NCI-H146 treated with DMSO at 0.1 percent for 48 hours (cell line): ENCODE results near the gene TMEM127.

ENCODE experiments used
- DNase-seq: peaks from one replicate; lab custom pipeline; 2025; ENCODE audit not compliant: unreplicated experiment; lab: John Stamatoyannopoulos, UW

Gene TMEM127

DNA sequence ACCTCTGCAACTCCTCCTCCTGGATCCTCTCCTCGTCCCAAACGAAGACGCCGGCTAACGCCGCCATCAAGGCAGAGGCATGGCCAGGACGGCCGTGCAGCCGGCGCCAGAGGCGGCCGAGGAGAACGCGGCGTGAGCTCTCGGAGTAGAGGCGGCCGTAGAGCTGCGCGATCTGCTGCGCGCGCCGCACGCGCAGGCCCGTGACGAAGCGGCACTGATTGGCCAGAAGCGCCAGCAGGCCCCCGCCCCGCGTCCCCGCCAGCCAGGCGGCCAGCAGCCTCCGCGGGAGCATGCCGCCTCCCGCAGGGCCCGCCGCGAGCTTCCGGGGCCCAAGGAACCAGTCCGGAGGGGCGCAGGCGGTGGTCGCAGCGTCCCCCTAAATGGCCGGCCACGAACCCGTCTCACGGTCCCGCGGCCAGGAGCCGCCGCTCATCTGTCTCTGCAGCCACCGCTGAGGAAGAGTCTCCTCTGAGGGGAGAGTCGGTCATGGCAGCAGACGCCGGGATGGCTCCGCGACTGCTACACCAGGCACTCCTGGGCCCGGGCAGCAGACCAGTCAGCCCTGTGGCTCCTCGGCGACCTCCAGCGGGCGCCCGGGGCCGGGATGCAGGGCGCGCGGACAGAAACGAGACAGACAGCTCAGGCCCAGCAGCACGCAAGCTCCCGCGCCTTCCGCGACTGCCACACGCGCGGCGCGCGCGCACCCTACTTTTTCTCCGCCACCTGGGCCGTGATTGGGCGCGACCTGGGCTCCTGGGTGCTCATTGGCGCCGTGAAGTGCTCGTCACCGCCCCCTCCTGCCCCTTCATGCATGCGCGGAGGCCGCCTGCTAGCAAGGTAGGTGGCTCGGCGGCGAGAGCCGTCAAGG, 57.4 kb downstream of the TMEM127 start, which contains the start of gene STARD7:
TSS of gene STARD7 (minus strand) at position 685 of the 868 bp plus-strand sequence. CDS start at position 292, 393 bp downstream.
- peak; percentile 92 for DNase-seq

DNA sequence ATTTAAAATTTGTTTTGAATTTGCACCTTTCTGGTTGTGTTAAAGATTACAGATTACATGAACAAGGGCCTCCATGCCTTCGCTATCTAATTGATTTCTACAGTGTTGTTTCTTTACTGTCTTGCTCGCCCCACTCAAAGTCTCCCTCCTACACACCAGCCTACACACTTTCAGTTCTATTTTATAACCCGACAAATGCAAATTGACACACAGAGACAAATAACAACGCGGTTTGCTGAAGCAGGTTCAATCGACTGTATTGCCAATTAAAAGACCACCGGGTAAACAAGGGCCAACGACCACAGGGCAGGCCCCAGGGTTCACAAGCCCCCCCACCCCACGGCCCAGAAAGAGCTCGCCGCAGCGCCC, 58.0 kb downstream of the TMEM127 start:
- no peak for DNase-seq

DNA sequence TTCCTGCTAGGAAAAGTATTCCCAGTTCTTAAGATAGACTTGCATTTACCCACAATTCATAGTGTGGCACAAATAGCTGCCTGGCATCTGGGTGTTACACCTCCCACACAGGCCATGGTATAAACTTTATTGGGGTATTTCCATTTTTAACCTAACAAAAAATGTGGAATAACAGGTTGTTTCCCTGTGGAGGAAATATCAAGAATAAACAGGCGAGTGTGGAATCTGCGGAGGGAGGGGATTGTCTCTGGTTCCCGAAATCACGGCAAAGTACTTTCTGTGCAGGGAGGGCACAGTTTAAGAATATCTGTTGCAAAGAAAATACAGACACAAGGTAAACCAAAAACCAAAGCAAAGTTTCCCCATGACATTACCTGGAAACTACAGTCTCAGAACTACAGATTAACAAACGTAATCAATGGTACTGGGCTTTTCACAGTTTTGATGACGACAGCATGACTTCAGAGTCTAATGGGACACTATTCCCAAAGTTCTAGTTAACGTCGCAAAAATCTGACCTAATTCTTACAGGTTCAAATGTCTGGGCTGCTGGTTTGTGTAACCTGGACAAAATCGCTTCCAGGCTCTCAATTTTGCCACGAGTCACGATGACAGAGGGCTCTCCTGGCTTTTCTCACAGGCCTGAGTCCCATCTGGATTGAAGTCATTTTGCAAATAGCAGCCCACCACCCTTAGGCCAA, 58.6 kb downstream of the TMEM127 start:
- DNase-seq = no peak

DNA sequence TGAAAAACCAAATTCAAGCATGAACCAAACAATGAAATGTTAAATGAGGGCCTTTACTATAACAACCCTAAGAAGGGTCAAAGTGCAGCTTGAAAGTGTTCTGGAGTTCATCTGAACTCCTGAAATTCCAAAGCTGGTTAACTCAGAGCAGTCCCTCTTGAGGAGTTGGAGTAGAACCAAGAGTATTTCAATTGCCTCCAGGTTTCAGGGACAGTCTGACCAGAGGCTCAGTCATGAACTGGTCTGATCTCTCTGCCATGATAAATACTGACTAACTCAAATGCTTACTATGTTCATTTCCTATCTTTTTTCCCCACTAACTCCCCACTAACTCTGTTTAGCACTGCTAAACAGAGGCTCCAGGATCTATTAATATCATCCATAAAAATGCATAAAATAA, 59.9 kb downstream of the TMEM127 start:
- no peak for DNase-seq

DNA sequence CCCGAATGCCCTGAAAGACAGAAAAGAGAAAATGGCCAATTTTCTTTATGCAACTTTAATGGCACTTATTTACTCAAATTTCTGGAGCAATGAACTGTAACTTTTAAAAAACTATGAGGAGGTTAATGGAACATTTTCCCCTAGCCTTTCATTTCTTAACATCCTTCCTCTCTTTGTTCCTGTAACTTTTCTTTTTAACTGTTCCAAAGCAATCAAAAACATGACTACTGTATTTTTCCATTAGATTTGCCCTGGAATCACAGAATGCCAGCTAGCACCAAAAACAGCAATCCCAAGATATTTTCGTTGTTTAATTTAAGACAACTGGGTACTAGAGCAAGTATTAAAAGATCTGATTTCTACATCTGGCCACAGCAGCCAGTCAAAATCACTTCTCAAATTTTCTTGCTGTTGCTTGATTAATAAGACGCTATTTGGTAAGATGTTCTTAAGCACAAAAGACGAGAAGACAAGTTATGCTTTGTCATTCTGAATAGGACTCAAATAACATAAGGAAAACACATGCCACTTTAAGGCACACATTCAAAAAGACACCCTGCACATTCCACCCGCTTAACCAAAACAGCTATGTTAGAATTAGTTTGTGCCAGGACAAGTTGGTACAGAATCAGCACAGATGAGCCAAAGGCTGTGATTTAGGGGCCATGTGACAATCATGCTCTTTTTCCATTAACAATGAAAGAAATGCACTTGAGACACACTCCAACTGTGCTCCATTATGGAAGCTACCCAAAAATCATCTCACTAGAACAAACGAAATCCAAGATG, 60.8 kb downstream of the TMEM127 start:
- no peak for DNase-seq

DNA sequence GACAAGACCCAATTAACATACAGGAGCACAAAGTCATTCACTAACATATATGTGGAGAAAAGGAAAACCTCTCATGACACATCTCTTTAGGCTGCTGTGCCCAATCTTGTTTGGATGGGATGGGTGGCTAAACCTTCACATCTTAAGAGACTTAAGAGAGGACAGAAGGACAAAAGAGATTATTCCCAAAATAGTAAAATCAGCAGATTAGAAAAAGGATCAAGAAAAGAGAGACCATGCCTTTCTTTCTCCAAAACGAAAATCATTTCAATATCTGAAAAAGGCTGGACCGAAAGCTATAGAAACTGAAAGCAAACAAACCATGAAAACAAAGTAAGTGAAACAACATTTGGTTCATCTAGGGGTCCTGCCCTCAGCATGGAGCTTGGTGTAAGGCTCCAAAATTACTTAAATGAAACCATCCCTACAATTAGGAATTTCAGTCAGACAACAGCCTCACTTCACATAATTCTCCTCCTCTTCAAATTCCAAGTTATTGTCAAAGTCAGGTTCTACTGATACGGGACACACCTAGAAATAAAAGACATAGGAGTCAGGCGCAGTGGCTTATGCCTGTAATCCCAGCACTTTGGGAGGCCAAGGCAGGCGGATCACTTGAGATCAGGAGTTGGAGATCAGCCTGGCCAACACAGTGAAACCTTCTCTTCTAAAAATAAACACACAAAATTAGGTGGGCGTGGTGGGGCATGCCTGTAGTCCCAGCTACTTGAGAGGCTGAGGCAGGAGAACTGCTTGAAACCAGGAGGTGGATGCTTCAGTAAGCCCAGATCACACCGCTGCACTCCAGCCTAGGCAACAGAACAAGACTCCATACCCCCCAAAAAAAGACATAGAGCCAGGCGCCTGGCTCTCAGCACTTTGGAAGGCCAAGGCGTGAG, 62.4 kb downstream of the TMEM127 start:
- DNase-seq = no peak

DNA sequence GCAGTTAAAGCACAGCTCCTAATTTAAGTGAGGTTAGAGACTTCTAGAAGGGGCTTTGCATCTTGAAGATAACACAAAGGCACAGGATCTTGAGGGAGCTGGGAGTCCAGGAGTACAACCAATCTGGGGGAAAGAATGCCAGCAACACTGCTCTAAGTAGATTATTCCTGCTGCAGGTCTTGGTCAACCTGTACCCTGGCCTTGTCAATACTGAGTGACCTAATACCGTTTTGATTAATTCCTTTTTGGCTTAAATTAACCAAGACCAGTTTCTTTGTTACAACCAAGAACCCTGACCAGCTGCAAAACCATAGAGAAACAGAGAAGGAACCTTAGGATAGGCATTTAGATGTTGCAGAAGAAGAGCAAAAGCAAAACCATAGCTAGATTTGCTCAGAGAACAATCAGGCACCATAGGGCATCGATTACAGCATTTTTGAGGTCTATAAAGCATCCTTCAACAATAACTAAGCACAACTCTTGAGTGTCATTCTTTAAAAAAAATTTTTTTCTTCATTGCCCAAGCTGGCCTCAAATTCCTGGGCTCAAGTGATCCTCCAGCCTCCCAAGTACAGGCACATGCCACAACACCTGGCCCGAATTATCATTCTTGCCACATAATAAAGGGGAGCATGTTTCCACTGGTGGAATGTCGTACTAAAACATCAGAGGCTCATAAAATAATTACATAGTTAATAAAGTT, 63.5 kb downstream of the TMEM127 start:
- no peak for DNase-seq

DNA sequence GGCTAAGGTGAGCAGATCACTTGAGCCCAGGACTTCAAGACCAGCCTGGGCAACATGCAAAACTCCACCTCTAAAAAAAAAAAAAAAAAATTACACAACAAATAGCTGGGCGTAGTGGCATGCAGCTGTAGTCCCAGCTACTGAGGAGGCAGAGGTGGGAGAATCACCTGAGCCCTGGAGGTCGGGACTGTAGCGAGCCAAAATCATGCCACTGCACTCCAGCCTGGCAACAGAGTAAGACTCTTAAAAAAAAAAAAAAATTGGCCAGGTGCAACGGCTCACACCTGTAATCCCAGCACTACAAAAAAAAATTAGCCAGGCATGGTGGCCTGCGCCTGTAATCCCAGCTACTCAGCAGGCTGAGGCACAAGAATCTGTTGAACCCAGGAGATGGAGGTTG, 64.5 kb downstream of the TMEM127 start:
- no peak for DNase-seq

DNA sequence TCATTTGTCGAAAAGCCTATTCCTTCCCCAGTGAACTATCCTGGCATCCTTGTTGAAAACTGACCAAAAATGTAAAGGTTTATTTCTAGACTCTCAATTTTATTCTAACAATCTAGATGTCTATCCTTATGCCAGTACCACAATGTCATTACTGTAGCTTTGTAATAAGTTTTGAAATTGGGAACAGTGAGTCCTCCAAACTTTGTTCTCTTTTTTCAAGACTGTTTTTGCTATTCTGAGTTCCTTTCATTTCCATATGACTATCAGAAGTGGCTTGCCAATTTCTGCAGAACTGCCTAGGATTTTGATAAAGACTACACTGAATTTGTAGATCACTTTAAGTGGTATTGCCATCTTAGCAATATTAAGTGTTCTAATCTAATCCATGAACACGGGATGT, 66.9 kb downstream of the TMEM127 start:
- no peak for DNase-seq
